UCSD-AML1 (cell line): ENCODE results near the gene IQCM.

Experiments
- DNase-seq: peaks from one replicate; lab custom pipeline; 2025; ENCODE audit not compliant: unreplicated experiment; lab: John Stamatoyannopoulos, UW

The IQCM gene

GRCh38 chr4:149784018-149784417 lies 31.6 kb downstream of the IQCM start:
- DNase-seq, result no peak

GRCh38 chr4:149781150-149781549 lies 34.5 kb downstream of the IQCM start:
- DNase-seq, result no peak

GRCh38 chr4:149768477-149768876 lies 47.2 kb downstream of the IQCM start:
- DNase-seq, result no peak

GRCh38 chr4:149766135-149766534 lies 49.5 kb downstream of the IQCM start:
- DNase-seq, result no peak

GRCh38 chr4:149765630-149766029 lies 50.0 kb downstream of the IQCM start:
- no peak for DNase-seq

GRCh38 chr4:149755969-149756368 lies 59.7 kb downstream of the IQCM start:
- no peak for DNase-seq

GRCh38 chr4:149754526-149754925 lies 61.1 kb downstream of the IQCM start:
- no peak for DNase-seq

- DNase-seq, result no peak
These were observed 62.9 kb downstream of the IQCM start for GRCh38 chr4:149752729-149753128.

- no peak for DNase-seq
These were observed 64.5 kb downstream of the IQCM start for GRCh38 chr4:149751174-149751573.

GRCh38 chr4:149749784-149750183 lies 65.9 kb downstream of the IQCM start:
- DNase-seq, result no peak

GRCh38 chr4:149747646-149748045 lies 68.0 kb downstream of the IQCM start:
- no peak for DNase-seq

GRCh38 chr4:149746276-149746675 lies 69.4 kb downstream of the IQCM start:
- DNase-seq, result no peak

- no peak for DNase-seq
These were observed 74.3 kb downstream of the IQCM start for GRCh38 chr4:149741186-149741831.

GRCh38 chr4:149738156-149738555 lies 77.5 kb downstream of the IQCM start:
- no peak for DNase-seq

GRCh38 chr4:149735796-149736195 lies 79.8 kb downstream of the IQCM start:
- no peak for DNase-seq

- no peak for DNase-seq
These were observed 87.2 kb downstream of the IQCM start for GRCh38 chr4:149728444-149728843.

GRCh38 chr4:149727663-149728062 lies 88.0 kb downstream of the IQCM start:
- DNase-seq, result no peak

- DNase-seq, result no peak
These were observed 92.6 kb downstream of the IQCM start for GRCh38 chr4:149723065-149723464.

GRCh38 chr4:149719806-149720205 lies 95.8 kb downstream of the IQCM start:
- no peak for DNase-seq

- no peak for DNase-seq
These were observed 96.3 kb downstream of the IQCM start for GRCh38 chr4:149719357-149719756.

- no peak for DNase-seq
These were observed 97.1 kb downstream of the IQCM start for GRCh38 chr4:149718500-149718899.

GRCh38 chr4:149716728-149717127 lies 98.9 kb downstream of the IQCM start:
- no peak for DNase-seq

GRCh38 chr4:149715822-149716585 lies 99.6 kb downstream of the IQCM start:
- no peak for DNase-seq
